Hematopoietic multipotent progenitor cell (in vitro differentiated cells): ENCODE results near the gene VAPA. TPM values are rescaled to one million over a fixed set of nuclear protein-coding genes. Genes with fewer than 3 reads are reported as not detected.

Experiments
- DNase-seq, 3 donors: peaks; one replicate each; pipeline ENCODE4 v3.0.0-alpha.2; 2011 to 2015; ENCODE audit warnings: low read depth in 2 of 3, low spot score in 2 of 3
- total RNA-seq: library from RNA; depleted of rRNA; stranded (reverse); fragments of >200 nt; gene quantifications from one replicate; pipeline ENCODE4 v1.2.3, GENCODE V29; 2012

The VAPA gene
- total RNA-seq, 1 donor = 68.1 TPM

DNA sequence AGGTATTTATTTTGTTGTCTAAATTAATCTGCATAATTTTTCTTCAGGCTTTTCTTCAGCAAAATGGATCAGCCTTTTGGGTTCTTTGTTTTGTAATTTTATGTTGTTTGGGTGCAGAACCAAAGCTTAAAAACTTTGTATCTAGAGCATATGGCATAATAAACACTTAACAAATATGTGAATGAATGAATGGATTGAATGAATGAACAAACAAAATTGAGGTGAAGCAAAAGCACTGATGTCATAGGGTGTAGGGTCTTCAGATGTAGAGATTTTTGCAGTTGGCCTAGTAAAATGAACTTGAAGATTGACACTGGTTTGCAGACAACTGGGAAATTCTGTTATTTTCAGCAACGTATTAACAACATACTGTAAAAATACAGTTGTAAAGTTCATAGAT lies 17.3 kb downstream of the VAPA start:
- DNase-seq = no peak

DNA sequence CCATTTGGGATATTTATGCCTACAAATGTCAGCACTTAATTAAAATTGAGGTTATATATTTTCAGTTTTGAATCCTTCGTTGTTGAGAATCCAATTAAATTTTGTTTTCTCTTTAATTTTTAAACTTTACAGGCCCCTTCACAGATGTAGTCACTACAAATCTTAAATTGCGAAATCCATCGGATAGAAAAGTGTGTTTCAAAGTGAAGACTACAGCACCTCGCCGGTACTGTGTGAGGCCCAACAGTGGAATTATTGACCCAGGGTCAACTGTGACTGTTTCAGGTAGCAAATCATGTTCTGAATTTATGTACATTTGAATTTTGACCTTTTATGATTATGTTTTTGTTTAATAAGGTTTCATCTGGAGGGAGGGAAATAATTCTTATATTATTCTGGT lies 17.9 kb downstream of the VAPA start:
- DNase-seq = no peak

DNA sequence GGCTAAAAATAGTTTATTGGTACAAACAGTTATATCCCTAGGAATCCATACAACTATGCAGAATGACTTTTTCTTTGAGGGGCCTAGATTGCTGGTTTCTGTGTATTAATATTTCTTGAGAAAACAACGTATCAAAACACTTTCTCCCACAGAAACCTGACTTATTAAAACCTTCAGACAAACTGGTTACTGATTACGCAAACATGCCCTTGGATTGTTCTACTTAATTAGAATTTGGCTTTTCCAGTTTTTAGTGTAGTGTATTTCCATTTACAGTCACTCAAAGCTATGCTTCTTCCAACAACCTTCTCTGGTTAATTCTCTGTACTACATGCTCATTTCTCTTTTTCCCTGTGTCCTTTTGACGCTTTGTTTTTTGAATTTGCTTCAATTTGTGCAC lies 20.0 kb downstream of the VAPA start:
- no peak for DNase-seq

DNA sequence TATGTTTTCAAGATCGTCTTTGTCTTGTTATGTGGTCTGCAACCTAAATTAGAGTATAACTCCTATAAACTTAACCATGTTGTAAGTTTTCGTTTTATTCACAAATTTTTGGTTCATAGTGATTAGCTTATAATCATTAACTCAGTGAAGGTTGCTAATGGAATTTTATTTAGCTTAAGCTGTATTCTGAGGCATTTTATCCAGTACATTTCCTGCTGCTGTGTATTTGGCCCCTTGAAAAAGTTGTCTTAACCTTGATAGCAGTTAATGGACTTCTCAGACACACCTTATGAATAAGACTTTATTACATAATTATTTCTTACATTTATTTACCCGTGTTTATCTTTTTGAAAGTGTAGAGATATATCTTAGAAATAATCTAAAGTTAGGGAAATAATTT lies 20.5 kb downstream of the VAPA start:
- no peak for DNase-seq

DNA sequence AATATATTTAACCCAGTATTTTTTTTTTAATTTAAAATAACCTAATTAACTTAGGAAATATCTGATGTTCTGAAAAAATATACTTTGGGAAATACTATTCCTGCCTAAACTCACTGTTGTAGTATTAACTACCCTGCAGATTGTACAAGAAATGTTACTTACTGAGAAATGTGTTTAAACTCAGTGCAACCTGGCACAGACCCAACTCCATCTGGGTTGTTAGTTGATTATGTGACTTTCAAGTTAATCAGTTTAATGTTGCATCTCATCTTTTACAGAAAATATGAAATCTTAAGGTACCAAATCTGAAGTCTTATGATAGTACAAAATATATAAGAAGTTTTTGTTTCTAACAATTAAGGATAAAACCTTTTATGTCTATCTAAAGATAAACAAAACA lies 27.3 kb downstream of the VAPA start:
- no peak for DNase-seq

DNA sequence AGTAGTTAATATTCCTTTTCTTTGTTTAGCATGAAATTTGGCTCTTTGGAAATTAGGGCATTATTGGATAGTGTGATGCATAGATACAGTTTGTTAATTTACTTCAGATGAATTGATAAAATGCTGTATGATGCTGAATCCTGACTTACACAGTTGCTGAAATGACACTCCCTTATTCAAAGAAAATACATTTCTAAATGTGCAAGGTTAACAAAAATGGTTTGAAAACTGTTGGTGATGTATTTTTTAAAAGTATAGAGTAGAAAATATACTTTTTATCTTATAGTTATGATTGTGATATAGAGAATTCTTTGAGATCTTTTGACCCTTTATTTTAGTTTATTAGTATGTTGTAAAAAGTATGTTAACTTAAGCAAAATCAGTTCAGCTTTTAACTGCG lies 27.8 kb downstream of the VAPA start:
- no peak for DNase-seq

DNA sequence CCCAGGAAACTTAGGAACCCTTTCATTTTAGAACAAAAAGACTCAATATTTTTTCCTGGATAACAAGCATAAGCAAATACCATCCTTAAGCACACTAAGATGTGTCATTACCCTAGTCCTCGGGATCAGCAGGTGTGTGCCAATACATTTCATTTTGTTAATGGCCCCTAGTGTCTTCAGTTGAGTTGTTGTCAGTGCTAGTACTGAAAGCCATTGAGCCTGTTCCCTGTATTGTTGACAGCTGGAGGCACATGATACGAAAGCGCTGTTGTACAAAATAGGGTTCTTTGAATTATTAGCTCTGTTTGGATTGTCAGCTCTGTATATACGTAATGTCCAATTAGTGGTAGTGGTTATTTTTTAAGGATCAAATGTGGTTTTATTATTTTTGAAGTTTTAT lies 29.5 kb downstream of the VAPA start:
- DNase-seq = no peak

DNA sequence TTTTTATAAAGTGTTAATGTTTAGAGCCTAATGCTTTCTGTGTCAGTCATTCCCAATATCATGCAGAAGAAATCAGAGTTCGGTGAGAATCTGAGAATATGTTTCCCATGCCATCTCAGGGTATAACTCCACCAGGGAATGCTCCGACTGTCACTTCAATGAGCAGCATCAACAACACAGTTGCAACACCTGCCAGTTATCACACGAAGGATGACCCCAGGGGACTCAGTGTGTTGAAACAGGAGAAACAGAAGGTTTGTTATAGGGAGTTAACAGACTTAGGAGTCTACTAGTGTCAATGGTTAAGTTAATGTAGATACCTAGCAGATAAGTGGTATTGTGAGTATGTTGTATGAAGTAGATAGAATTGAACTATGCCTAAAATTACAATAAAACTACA lies 31.0 kb downstream of the VAPA start:
- no peak for DNase-seq

DNA sequence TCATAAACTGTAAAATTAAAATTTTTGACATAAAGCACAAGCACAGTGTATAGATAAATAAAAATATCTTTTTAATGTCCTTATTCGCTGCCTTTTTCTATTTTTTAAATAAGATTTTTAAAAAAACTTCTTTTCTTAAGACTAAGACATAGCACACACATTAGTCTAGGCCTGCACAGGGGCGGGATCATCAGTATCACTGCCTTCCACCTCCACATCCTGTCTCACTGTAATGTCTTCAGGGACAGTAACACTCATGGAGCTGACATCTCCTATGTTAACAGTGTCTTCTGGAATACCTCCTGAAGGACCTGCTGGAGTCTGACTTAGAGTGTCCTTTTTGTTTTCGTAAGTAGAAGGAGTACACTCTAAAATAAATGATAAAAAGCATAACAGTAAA lies 33.0 kb downstream of the VAPA start:
- no peak for DNase-seq

DNA sequence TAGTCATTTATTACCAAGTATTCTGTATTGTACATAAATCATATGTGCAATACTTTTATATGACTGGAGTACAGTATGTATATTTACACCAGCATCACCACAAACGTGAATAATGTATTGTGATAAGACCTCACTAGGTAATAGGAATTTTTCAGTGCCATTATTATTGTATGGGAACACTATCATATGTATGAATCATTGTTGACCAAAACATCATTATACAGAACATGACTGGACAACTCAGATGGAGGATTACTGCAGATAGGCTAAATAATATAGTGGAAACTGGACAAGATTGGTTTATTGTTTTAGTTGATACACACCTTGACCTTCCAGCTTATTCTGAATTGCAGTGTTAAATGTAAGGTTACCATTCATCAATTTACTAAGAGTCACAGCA lies 33.4 kb downstream of the VAPA start:
- DNase-seq = no peak

DNA sequence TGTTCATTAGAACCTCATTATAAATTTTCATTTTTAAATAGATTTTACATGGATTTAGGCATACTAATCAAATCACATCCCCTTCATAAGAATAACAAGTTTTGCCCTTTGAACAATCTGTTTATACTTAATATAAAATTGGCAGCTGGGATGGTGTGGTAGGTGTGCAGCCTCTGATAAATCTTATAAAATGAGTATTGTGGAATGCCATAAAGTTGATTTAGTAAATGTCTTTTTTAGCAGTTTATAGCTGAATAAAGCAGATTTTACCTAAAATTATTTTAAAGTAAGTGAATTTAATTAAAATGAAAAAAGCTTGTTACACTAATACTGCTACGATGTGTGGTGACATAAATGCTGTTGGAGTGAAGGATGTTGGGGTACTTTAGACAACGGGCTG lies 35.5 kb downstream of the VAPA start:
- DNase-seq = no peak

DNA sequence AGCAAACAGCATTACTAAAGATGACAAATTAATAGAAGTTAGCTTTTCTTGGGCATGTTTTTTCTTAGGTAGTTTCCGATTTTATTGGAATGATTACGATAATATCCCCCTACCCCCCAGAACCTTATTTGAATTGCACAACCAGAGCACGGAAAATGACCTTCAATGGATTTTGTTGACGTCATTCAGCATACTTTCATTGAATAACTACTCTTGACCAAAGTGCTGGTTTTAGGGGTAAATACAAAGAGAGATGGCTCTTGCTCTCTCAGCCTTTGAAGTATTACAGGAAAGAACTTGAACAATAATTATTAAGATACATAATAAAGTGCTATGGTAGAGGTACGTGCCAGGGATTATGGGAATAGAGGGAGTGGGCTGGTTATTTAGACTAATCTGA lies 36.0 kb downstream of the VAPA start:
- DNase-seq = no peak

DNA sequence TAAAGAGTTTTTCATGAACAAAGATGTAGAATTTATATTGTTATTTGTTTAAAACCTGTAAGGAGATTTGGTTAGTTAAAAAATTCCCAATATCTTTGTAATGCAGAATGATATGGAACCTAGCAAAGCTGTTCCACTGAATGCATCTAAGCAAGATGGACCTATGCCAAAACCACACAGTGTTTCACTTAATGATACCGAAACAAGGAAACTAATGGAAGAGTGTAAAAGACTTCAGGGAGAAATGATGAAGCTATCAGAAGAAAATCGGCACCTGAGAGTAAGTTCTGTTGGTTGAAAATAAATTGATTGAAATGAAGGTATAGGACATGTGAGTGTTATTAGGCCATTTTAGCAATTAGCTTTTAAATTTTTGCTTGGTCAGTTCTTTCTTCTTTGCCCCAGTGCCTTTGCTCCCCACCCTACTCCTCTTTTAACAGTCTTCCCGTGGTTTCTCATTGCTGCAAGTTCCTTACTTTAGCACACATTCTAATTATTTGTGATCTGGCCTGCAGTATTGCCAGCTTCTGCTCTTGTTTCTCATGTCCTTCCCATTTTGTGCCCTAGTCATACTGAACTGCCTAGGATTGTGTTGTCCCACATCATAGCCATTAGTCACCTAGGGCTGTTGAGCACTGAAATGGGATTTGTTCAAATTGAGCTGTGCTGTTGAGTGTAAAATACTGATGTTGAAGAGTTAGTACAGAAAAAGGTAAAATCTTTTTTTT lies 36.6 kb downstream of the VAPA start:
- peak in 1 of 3 donors; percentile 45 for DNase-seq

DNA sequence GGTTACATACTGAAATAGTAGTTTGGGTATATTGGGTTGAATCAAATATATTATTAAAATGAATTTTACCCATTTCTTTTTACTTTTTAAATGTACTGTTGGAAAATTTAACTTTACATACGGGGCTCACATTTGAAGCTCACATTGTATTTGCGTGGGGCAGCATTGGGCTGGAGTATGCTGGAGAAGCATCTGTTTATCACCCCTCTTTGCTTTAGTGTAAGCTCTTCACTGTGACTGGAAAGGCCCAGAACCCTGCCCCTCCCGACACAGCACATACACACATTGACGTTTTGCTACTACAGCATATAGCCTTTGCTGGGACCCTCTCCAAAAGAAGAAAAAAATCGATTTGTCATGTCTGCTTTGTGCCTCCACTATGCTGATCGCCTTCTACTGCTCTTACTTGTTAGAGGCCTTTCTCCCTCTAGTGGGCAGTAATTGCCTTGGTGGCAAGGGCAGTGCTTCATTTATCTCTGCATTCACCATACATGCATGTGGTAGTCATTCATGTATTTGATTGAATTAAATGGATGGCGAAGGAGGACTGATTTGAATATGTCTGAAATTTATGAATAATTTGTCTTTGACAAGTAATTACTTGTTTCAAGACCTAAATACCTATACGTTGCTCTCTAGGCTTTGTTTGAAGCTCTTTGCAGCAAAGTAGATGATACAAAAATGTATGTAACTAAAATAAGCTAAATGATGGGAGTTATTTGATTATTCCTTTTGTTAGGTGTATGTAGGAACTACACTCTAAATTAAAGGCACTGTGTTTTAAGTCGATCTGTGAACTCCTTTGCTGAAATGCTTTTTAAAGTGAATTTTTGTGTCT lies 37.4 kb downstream of the VAPA start:
- peak in 2 of 3 donors; percentile 57 to 67 for DNase-seq

DNA sequence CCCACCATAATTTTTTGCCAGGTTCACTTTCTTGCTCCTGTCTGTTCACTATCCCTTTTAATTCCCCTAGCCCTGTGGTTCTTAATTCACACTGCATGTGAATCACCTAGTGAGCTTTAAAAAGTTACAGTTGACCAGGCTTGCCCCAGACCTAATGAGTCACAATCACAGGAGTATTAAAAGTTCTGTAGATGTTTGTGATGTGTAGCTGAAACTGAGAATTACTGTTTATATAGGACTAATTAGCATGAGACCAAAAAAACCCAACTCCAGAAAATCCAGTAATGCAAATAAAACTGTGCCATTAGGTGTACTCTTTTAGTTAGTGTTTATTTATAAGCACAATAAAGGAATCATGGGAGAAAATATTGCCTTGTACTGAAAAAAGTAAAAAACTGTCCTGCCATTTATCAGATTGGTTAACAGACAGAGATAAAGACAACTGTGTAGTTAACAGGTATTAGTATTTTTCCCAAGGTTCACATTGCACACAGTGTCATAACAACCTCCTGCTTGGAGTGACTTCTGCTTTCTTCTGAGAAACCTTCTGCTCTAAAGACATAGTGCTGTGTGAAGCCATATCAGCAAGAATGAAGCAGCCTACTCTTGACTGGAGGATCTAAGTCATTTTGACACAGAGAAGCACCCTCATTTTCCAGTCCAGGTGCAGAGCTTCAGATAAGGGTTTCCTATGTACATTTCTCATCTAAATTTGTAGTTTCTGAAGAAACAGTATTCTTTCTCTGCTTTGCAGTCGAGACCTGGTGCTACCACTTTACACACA lies 39.0 kb downstream of the VAPA start:
- DNase-seq = peak in 1 of 3 donors; percentile 25

DNA sequence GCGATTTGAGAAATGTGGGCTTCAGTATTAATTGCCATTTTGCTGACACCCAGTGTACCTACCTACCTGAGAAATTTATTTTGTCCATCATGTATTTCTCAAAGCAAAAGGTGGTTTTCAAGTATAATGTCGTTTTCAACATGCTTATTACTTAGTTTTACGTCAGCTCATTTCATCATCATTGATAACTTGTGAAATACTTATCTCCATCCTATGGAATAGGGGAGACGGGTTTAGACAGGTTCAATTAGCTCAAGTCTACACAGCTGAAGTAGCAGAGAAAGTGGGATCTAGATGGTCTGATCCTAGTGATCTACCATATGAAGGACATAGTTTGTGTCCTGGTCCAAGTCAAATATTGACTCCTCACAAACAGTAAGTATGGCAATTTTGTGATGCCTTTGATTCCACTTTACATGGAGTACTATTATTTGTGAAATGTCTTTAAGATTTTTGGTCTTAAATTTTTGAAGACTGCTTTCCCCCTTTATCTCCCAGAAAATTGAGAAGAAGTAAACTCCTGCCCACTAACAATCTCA lies 45.1 kb downstream of the VAPA start:
- no peak for DNase-seq

DNA sequence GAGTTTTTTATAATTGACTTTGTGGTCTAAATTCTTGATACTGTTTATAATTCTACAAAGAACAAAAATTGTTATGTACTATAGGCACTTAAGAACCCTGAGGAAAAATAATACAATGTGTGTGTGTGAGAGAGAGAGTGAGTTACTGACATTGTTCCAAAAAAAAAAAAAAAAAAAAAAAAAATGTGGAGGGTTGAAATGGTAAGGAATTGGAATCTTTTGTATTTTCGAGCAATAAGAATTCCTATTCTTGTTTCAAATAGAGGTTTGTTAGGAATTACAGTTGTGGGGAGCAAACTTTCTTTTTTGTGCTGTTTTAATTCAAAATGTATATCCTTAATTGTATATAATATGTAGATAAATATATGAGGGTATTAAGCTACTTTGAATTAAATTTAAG lies 45.7 kb downstream of the VAPA start:
- no peak for DNase-seq

DNA sequence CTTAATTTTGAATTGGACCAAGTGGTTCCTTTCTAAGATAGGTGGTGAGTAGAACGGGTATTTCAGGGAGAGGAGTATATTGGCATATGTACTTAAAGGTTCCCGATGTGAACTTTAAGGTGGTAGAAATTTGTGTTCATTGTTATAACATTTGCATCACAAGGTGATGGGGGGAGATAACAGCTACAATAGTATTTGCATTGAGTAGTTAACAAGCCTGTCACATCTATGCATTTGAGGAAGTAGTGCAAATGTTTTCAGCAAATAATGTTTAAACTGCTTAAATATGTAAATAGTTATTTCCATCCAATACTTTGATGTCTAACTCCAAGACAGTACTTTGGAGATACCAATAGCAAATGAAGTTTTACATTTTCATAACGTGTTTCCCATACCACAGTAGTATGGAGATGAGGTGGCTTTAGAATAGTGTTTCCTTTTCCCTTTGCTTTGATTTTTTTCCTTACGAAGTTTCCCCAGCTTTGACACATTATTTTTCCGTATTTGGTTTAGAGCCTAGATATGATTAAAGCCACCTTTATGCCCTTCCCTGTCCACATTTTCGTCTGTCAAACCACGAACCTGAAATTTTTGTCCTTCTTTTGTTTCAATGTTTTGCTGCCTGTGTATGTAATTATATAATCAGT lies 46.6 kb downstream of the VAPA start:
- peak in 1 of 3 donors; percentile 28 for DNase-seq

DNA sequence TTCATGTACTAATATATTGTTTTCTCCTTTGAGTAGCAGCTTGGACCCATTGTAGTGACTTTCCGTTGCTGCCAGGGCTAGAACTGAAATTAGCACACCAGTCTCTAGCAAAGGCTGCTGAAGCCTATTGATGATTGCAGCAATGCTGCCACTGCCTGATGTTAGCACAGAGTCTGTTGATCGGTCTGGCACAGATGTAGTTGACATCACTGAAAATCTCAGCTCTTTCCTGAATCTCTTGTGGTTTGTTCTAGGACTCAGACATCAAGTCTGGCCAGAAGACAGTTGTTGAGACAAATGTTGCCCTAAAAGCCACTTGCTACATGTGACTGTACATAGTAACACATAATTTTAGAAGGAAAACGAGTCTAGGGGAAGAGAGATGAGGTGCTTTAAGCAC lies 47.2 kb downstream of the VAPA start:
- peak in 1 of 3 donors; percentile 46 for DNase-seq

DNA sequence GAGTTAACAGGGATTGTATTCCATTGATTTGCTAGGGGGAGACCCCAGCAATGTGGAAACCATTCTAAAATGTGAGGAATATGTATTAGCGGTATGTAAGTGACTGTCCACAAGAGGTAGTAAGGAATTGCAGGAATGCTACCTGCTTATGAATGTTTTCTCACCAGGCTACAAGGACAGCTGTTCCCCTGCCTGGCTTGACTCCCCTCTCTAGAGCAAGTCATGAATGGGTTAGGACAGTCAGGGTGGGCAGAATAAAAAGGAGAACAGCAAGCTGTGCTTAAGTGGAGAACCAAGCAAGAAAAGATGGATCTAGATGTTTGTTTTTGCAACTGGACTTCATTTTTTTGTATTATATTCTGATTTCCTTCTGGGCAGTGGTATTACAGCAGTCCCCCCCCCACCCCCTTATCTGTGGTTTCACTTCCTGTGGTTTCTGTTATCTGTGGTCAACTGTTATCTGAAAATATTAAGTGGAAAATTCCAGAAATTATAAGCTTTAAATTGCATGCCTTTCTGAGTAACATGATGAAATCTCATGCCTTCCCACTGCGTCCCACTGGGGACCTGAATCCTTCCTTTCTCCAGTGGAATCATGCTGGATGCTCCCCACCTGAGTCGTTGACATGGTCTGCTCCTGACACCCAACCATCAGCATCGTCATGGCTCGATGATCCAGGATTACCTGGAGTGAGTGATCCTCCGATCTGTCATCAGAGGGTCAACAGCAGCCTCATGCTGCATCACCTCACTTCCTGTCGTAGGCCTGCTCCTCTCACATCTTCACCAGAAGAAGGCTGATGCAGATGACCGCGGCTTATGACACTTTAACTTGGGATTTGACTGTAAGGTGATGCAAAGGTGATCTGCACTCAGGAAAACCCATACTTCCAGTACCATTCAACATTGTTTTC lies 52.2 kb downstream of the VAPA start:
- no peak for DNase-seq
